ENCODE data around the gene SUDS3. TPM values are rescaled to one million over a fixed set of nuclear protein-coding genes. Genes with fewer than 3 reads are reported as not detected.

Gene SUDS3
- total RNA-seq, 1 donor, result 29.0 TPM

DNA sequence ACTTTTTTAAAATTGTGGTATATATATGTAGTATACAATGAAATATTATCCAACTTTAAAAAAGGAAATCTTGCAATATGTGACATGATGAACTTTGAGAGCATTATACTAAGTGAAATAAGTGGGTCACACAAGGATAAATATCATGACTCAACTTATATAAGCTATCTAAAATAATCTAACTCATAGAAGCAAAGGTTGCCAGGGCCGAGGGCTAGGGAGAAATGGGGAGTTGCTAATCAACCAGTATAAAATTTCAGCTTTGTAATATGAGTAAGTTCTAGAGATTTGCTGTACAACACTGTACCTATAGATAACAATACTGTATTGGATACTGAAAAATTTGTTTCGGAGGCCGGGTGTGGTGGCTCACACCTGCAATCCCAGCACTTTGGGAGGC lies 42.1 kb upstream of the SUDS3 start:
- H3K4me3 ChIP-seq (ENCODE audit: low read depth, low read length), result no peak overlapping the region
- no peak for DNase-seq (ENCODE audit: low read depth)
- TF ChIP-seq, protein P1, sequence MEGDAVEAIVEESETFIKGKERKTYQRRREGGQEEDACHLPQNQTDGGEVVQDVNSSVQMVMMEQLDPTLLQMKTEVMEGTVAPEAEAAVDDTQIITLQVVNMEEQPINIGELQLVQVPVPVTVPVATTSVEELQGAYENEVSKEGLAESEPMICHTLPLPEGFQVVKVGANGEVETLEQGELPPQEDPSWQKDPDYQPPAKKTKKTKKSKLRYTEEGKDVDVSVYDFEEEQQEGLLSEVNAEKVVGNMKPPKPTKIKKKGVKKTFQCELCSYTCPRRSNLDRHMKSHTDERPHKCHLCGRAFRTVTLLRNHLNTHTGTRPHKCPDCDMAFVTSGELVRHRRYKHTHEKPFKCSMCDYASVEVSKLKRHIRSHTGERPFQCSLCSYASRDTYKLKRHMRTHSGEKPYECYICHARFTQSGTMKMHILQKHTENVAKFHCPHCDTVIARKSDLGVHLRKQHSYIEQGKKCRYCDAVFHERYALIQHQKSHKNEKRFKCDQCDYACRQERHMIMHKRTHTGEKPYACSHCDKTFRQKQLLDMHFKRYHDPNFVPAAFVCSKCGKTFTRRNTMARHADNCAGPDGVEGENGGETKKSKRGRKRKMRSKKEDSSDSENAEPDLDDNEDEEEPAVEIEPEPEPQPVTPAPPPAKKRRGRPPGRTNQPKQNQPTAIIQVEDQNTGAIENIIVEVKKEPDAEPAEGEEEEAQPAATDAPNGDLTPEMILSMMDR (IDR thresholded peaks at IDR 0.05; ENCODE audit: insufficient read depth, low read length), result no peak

DNA sequence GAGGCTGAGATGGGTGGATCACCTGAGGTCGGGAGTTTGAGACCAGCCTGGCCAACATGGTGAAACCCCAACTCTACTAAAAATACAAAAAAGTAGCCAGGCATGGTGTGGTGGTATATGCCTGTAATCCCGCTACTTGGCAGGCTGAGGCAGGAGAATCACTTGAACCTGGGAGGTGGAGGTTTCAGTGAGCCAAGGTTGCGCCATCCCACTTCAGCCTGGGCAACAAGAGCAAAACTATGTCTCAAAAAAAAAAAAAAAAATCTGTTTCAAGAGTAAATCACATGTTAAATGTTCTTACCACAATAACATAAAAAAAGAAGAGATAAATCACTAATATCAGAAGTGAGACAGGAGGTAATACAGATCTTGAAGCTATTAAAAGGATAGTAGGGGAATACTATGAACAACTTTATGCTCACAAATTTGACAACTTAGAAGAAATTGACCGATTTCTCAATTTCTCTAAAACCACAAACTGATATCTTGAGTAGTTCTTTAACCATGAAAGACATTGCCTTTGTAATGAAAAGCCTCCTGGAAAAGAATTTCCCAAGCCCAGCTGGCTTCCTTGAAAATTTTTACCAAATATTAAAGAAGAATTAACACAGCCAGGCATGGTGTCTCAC lies 41.3 kb upstream of the SUDS3 start:
- TF ChIP-seq, protein P1 (IDR thresholded peaks at IDR 0.05; ENCODE audit: insufficient read depth, low read length), result no peak
- DNase-seq (ENCODE audit: low read depth), result peak; percentile 37
- no peak overlapping the region for H3K4me3 ChIP-seq (ENCODE audit: low read depth, low read length)

DNA sequence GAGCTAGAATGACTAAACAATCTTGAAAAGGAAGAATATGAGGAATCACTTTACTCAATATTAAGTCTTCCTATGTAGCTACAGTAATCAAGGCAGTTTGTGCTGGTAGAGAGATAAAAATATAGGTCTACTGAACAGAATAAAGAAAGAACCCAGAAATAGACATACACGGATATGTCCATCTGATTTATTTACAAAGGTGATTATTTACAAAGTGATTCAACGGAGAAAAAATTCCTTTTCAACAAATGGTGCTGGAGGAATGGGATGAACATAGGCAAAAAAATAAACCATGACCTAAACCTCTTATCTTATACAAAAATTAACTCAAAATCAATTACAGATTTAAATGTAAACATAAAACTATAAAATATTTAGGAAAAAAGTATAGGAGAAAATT lies 40.2 kb upstream of the SUDS3 start:
- TF ChIP-seq, protein P1 (IDR thresholded peaks at IDR 0.05; ENCODE audit: insufficient read depth, low read length), result no peak
- DNase-seq (ENCODE audit: low read depth), result no peak
- H3K4me3 ChIP-seq (ENCODE audit: low read depth, low read length), result no peak overlapping the region

DNA sequence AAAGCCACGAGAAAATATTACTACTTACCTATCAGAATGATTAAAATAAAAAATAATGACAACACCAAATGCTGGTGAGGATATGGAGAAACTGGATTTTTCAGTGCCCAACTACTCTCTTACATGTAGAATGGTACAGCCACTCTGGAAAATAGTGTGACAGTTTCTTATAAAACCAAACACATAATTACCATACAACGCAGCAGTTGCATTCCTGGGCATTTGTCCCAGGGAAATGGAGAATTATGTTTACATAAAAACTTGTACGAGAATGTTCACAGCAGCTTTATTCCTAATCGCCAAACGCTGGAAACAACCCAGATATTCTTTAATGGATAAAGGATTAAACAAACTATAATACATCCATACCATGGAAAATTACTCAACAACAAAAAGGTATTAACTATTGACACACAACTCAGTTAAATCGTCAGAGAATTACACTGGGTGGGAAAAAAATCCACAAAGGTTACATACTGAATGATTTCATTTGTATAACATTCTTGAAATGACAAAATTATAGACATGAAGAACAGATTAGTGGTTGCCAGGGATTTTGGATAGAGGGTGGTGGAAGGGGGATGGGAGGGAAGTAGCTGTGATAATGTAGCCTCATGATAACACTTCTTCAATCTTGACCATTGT lies 39.0 kb upstream of the SUDS3 start:
- no peak overlapping the region for H3K4me3 ChIP-seq (ENCODE audit: low read depth, low read length)

DNA sequence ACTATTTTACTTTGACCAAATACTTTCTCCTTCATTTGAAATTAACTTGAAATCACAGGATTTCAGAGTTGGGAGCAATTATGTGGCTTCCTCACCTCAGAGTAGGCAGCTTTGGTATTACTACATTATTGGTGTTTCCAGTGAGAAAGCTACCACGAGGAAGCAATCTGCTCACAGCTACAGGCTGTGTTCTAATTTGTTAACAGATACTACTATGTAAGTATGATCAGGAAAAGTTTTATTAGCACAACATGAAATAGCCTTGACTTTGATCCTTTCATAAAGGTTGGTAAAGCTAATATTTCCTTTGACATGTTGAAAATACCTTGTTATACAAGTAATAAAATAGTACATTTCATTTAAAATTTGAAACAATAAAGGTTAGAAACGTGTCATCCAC lies 34.3 kb upstream of the SUDS3 start:
- no peak for DNase-seq (ENCODE audit: low read depth)
- H3K4me3 ChIP-seq (ENCODE audit: low read depth, low read length), result no peak overlapping the region
- TF ChIP-seq, protein P1 (IDR thresholded peaks at IDR 0.05; ENCODE audit: insufficient read depth, low read length), result no peak

More for the DNA sequence above, 39.0 kb upstream of the SUDS3 start:
- peak; percentile 44 for DNase-seq (ENCODE audit: low read depth)
- TF ChIP-seq, protein P1 (IDR thresholded peaks at IDR 0.05; ENCODE audit: insufficient read depth, low read length), result no peak

DNA sequence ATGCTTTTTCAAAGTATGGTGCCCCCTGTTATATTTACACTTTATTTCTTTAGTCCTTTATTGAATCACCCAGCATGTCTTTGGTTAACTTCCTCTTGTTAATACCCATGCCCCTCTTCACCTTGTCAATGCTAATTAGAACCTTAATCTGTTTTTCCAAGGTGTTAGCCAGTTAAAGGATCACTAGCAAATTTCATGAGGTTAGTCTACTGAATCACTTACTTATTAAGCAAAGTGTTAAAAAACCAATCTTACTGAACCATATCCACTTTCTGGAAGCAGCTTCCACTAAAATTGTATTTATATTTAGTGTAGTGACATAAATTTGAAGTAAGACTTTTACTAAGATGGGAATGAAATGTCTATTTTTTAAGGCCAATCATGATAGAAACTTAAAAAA lies 31.5 kb upstream of the SUDS3 start:
- no peak overlapping the region for H3K4me3 ChIP-seq (ENCODE audit: low read depth, low read length)
- TF ChIP-seq, protein P1 (IDR thresholded peaks at IDR 0.05; ENCODE audit: insufficient read depth, low read length), result no peak
- no peak for DNase-seq (ENCODE audit: low read depth)

Data from fibroblast of the aortic adventitia (primary cell).